HEK293T (cell line): ENCODE measurements around the gene C3orf52.
A peak's percentile ranks its signal among the peaks of the same experiment; 100 is the strongest.

Experiments used
- CTCF ChIA-PET: fragments of 350-600 bp; formaldehyde crosslinking; extraction: SDS; loops from one replicate; lab custom pipeline; 2021; ENCODE audit warnings: antibody characterized with exemption, inconsistent platforms; lab: Yijun Ruan, JAX
- POLR2A ChIA-PET: fragments of 350-600 bp; formaldehyde crosslinking; extraction: SDS; loops from one replicate; lab custom pipeline; 2020; ENCODE audit warnings: antibody characterized with exemption, inconsistent platforms; lab: Yijun Ruan, JAX
- DNase-seq: peaks from one replicate; pipeline ENCODE4 v3.0.0; 2012; ENCODE audit warnings: mixed read lengths; ENCODE audit errors: extremely low spot score
- ARNT ChIP-seq: fragments of 450-650 bp; IDR thresholded peaks from 2 replicates; pipeline ENCODE4 v1.6.1; 2017; ENCODE audit warnings: mild to moderate bottlenecking
- BHLHE40 ChIP-seq: fragments of 450-650 bp; IDR thresholded peaks from 2 replicates; pipeline ENCODE4 v1.6.1; 2016; ENCODE audit warnings: mild to moderate bottlenecking, moderate library complexity, borderline replicate concordance
- CTBP1 ChIP-seq: fragments of 450-650 bp; IDR thresholded peaks from 2 replicates; pipeline ENCODE4 v1.6.1; 2016; ENCODE audit warnings: borderline replicate concordance
- ELF4 ChIP-seq: fragments of 450-650 bp; IDR thresholded peaks from 2 replicates; pipeline ENCODE4 v1.6.1; 2017; ENCODE audit warnings: antibody characterized with exemption
- FOXA1 ChIP-seq: fragments of 450-650 bp; IDR thresholded peaks from 2 replicates; pipeline ENCODE4 v1.6.1; 2016; ENCODE audit warnings: mild to moderate bottlenecking
- FOXK2 ChIP-seq: fragments of 450-650 bp; IDR thresholded peaks from 2 replicates; pipeline ENCODE4 v1.6.1; 2016; ENCODE audit warnings: mild to moderate bottlenecking
- FOXM1 ChIP-seq: fragments of 450-650 bp; IDR thresholded peaks from 2 replicates; pipeline ENCODE4 v1.6.1; 2017; ENCODE audit warnings: mild to moderate bottlenecking, borderline replicate concordance
- HDGF ChIP-seq: fragments of 450-650 bp; IDR thresholded peaks from 2 replicates; pipeline ENCODE4 v1.6.1; 2017; ENCODE audit warnings: antibody characterized with exemption, borderline replicate concordance
- L3MBTL2 ChIP-seq: fragments of 450-650 bp; conservative IDR thresholded peaks from 2 replicates; pipeline ENCODE4 v1.6.1; 2016; ENCODE audit warnings: mild to moderate bottlenecking
- LEF1 ChIP-seq: fragments of 450-650 bp; IDR thresholded peaks from 2 replicates; pipeline ENCODE4 v1.6.1; 2017; ENCODE audit warnings: mild to moderate bottlenecking, borderline replicate concordance
- NFRKB ChIP-seq: fragments of 450-650 bp; IDR thresholded peaks from 2 replicates; pipeline ENCODE4 v1.6.1; 2016; ENCODE audit warnings: mild to moderate bottlenecking, moderate library complexity
- PKNOX1 ChIP-seq: fragments of 450-650 bp; IDR thresholded peaks from 2 replicates; pipeline ENCODE4 v1.6.1; 2016
- SP1 ChIP-seq: fragments of 450-650 bp; IDR thresholded peaks from 2 replicates; pipeline ENCODE4 v1.6.1; 2017
- SUZ12 ChIP-seq: fragments of 450-650 bp; IDR thresholded peaks from 2 replicates; pipeline ENCODE4 v1.6.1; 2016; ENCODE audit warnings: mild to moderate bottlenecking
- TARDBP ChIP-seq: fragments of 450-650 bp; IDR thresholded peaks from 2 replicates; pipeline ENCODE4 v1.6.1; 2016
- ZNF384 ChIP-seq: fragments of 450-650 bp; IDR thresholded peaks from 2 replicates; pipeline ENCODE4 v1.6.1; 2016

The C3orf52 gene

GRCh38 chr3:112101916-112102315 lies 15.7 kb downstream of the C3orf52 start:
- CTCF ChIA-PET = interaction anchor here (1.2 kb wide), 1 partner anchor 10 kb away, joined by 4 read pairs; no protein-coding TSS in a partner anchor
- TF ChIP-seq FOXK2 (no peak), SP1 (no peak), NFRKB (no peak), LEF1 (no peak), PKNOX1 (no peak), ELF4 (no peak), ARNT (no peak), CTBP1 (no peak), FOXA1 (no peak), L3MBTL2 (no peak), ZNF384 (no peak), SUZ12 (no peak), BHLHE40 (no peak), TARDBP (no peak)
- POLR2A ChIA-PET = no interaction called here
- DNase-seq = no peak

DNA sequence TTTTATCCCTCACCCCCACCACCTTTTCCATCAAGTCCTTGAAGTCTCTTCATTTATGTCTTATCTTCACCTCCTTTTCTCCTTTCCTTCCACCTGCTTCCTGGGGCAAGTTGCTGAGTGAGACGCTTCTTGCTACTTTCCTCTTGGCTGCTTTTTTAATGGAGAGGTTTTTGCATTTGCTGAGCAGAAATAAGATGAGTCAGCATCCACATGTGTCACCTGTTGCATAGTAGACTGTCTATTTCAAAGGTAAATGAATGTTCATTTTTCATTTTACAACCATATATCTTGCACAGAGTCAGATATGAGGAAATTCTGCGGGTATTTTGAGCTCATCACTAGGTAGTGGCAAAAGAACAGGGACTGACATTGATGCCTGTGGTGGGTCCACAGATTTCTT lies 18.6 kb downstream of the C3orf52 start:
- TF ChIP-seq TARDBP (no peak), ZNF384 (no peak), FOXK2 (no peak), L3MBTL2 (no peak), HDGF (no peak), BHLHE40 (no peak), SP1 (no peak), FOXM1 (no peak), FOXA1 (no peak), CTBP1 (no peak), LEF1 (no peak)
- CTCF ChIA-PET = no interaction called here
- POLR2A ChIA-PET = no interaction called here

DNA sequence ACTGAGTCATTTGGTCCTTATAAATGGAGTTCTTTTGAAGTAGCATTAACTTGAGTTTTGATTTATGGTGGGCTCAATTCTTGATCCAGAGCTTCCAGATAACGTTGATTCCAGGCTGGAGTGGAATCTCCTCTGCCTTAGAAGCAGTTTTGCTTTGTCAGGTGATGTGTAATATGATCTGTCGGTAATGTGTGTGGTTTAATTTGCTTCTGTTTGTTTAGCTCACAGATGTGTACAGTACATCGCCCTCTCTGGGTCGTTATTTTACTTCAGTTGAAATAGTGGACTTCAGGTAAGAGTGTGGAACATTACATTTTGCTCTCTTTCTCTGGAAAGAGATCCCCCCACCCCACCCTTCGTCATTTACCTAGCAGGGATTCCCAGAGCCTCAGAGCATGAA lies 23.1 kb downstream of the C3orf52 start:
- DNase-seq = no peak
- CTCF ChIA-PET = interaction anchor here (0.7 kb wide), 1 partner anchor 28 kb away, joined by 3 read pairs; no protein-coding TSS in a partner anchor
- POLR2A ChIA-PET = interaction anchor here (1.6 kb wide), 1 partner anchor 131 kb away, joined by 3 read pairs; the partner anchor contains the start of gene ABHD10
- no peak for TF ChIP-seq TARDBP
- no peak for TF ChIP-seq FOXK2
- TF ChIP-seq CTBP1 = no peak
- TF ChIP-seq SUZ12 = no peak
- no peak for TF ChIP-seq HDGF

More for the DNA sequence above, 18.6 kb downstream of the C3orf52 start:
- no peak for DNase-seq

DNA sequence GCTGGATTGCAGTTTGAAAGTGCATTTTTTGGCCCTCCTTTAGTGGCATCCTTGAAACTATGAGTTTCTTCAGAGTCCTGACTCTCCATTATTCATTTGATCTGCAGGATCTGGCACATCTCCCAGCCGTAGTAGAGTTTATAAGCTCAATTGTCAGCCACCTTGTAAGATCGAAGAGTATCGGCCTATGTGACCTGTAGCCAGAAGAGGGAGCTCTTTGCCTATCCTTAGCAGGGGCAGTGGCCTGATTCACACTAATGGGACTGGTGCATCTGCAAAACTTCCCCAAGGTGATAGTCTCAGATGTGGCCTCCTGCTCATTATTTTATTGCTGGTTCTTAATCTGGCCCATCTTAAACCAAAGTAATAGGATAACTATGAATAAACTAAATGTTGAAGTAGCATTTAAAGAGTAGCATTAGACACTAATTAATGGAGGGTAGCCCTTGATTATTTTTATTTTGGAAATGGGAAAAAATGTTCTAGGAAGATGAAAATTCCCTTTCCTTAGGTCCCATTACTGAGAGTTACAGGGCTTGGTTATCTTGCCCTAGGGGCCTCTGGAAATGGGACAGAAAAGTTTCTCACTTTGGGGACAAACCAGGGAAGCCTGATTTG lies 25.7 kb downstream of the C3orf52 start:
- TF ChIP-seq TARDBP (no peak), ARNT (no peak), FOXM1 (no peak), NFRKB (no peak), BHLHE40 (no peak), SP1 (no peak), L3MBTL2 (no peak), SUZ12 (no peak), LEF1 (no peak), ZNF384 (no peak), FOXA1 (no peak), HDGF (no peak), CTBP1 (no peak), PKNOX1 (no peak), ELF4 (no peak), FOXK2 (no peak)
- peak; percentile 74 for DNase-seq
- CTCF ChIA-PET = interaction anchor here (0.5 to 1.2 kb wide), 20 partner anchors 10 to 640 kb away, joined by 3 to 16 read pairs (median 4); partner anchors contain the start of gene CD200

DNA sequence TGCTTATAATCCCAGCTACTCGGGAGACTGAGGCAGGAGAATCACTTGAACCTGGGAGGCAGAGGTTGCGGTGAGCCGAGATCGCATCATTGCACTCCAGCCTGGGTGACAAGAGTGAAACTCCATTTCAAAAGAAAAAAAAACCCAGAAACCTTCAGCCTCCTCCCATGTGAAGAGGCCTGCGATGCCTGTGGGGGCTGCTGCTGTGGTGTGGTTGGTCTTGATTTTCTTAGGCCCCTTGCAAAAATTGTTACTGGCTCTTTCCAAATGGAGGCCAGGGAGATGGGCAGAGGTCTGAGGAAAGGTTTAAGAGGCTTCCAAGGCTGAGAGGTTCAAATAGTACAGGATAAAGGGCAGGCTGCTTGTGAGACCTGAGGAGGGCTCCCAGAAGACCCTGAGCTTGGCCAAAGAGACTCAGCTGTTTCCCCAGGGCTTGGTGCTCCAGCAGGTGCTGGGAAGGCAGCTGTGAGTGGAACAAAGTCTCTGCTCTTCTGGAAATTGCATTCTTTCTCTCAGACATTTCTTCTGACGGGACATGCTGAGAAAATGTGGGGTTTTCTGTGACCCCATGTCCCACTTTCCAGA lies 28.5 kb downstream of the C3orf52 start:
- TF ChIP-seq L3MBTL2 (no peak), FOXM1 (no peak)
- DNase-seq = no peak
- CTCF ChIA-PET = no interaction called here
- POLR2A ChIA-PET = no interaction called here

More for the DNA sequence above, 25.7 kb downstream of the C3orf52 start:
- POLR2A ChIA-PET = interaction anchor here (0.8 kb wide), 1 partner anchor 25 kb away, joined by 4 read pairs; no protein-coding TSS in a partner anchor

- POLR2A ChIA-PET = no interaction called here
- TF ChIP-seq NFRKB = no peak
- DNase-seq = no peak
- CTCF ChIA-PET = no interaction called here
Observed at GRCh38 chr3:112115161-112115739, 29.1 kb downstream of the C3orf52 start.
